ENCODE results near the gene KCNQ1.

Gene KCNQ1

DNA sequence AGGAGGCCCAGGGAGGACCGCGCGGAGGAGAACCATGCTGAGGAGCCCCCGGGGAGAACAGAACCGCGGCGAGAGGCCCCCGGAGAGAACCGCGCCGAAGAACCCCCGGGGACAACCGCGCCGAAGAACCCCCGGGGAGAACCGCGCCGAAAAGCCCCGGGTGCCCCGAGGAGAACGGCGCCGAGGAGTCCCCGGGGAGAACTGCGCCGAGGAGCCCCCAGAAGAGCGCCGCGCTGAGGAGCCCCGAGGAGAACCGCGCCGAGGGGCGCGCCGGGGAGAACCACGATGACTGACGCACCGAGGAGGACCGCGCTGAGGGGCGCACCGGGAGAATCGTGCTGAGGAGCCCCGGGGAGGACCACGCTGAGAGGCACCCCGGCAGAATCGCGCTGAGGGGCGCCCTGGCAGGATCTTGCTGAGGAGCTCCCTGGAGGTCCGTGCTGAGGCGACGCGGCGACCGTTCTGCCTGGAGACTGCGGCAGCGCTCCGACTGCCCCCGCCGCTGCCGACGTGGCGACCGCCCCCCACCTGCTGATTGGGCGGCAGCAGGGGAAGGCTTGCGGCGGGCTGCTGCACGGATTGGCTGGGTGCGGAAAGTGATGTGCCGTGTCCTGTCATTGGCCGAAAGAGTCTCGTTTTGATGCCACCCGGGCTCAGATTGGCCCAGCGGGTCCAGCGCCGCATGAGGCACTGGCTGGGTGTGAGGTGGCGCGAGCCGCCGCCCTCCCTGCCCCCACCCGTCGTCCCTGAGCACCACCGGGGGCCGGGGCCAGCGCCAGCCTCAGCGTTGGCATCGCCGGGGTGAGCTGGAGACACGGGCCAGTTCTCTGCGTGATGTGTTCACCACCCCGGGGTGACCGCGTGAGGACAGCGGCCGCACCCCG lies 255.0 kb downstream of the KCNQ1 start, which contains the start of gene KCNQ1OT1:
Gene KCNQ1OT1 (minus strand): TSS at position 464 of the 884 bp plus-strand sequence.
- DNase-seq (ENCODE audit: low spot score), result peak; percentile 96

- peak; percentile 70 for DNase-seq (ENCODE audit: low spot score)
These were observed 255.8 kb downstream of the KCNQ1 start for GRCh38 chr11:2700415-2701211.

DNA sequence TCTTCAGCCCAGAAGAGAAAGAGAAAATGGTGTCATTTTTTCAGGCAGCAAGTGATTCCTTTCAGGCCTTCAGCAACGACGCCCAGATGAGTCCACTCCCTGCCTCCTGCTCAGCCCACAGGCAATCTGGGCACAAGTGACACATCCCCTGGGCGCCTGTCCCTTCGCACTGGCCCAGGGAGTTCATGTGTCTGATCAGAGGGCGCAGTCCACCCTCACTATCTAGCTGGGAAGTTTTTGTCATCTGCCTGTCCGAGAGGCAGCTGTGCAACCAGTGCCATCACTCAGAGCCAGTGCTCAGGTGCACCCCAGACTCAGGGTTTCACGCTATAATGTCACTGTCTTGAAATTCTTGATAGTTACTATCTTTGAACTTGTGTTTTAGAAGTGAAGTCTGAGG lies 256.4 kb downstream of the KCNQ1 start:
- DNase-seq (ENCODE audit: low spot score), result no peak

GRCh38 chr11:2701898-2702434 lies 257.2 kb downstream of the KCNQ1 start:
- no peak for DNase-seq (ENCODE audit: low spot score)

DNA sequence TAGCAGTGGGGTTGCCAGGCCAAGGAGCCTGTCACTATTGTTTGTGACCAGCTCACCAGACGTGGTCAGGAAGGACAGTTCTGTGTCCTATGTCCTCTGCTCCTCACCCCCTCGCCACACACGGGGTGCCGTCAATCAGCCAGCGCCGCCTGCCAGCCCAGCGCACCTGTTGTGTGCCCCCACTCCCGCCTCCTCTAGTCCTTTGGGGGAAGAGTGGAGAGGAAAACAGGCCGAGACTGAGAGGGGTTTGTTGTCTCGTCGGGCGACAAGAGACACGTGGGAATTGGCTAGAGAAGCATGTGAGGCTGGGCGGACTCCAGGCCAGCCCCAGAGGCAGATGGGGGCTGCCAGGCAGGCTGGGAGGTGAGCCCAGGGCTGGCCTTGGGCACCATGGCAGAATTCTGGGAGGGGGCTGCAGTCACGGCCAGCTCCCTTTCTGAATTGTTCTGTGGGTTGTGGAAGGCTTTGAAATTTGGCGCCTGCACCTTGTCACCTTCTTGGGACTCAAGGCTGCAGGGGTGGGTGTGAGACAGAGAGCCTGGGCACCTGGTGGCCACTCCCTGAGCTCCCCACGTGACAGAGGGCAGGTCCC lies 258.1 kb downstream of the KCNQ1 start:
- DNase-seq (ENCODE audit: low spot score), result no peak

DNA sequence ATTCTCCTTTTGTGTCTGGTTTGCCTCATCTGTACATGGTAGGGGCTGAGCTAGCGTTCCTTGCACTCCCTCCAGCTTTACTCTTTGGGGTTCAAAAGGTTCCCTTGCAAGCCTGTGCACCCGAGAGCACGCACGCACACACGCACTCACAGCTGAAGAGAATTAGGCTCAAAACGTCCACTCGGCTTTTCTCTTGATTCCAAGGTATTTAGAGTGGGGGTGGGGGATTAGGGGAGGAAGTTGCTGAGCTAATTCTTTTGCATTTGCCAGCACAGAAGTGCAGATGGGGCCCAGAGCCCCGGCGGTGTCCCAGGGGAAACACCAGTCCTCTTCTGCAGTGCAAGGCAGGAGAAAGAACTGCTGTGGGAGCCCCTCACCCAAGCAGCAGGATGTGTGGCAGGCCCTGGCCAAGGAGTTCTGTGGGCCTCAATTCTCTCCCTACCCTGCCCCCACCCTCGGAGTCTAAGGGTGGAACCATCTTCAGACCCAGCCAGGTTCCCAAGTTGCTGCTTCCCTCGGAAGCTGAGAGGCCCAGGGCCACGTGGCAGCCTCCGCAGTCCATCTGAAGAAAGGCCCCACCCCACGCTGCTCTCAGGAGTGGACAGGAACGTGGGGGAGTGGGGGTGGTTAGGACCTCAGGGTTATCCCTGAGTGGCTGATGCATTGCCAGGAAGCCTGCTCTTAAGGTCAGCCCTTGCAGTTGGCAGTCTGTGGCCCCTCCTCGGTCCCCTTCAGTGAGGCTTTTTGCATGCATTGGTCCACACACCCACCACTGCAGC lies 258.7 kb downstream of the KCNQ1 start:
- no peak for DNase-seq (ENCODE audit: low spot score)

GRCh38 chr11:2704356-2704755 lies 259.5 kb downstream of the KCNQ1 start:
- no peak for DNase-seq (ENCODE audit: low spot score)

DNA sequence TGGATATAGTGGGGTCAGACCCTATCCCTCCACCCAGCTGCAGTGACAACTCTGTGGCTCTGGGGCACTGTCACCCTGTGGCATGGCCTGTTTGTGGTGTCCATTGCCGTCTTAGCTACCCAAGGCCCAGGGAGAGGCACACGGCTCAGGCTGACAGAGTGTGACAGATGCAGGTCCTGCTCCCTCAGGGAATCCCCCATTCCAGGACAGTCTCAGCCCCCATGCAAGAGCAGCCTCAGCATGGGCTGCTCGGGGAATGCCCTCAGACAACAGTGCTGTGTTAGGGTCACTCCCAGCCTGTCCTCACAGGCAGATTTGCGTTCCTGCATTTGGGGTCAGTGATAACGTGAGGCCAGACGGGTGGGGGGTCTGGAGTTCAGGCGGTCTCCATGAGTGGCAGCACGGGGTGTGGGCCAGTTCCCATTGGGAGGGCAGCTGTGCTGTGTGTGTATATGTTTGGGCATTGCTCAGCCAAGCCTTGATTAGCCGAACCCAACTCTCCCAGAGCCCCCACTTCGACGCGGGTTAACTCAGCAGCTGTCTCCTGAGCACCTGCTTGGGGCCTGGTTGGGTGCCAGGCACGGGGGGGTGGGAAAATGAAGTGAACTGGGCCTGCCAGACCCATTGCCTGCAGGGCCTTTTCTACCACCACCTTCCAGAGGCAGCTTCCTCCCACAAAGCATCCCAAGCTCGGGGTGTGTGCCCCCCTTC lies 260.2 kb downstream of the KCNQ1 start:
- DNase-seq (ENCODE audit: low spot score), result no peak

DNA sequence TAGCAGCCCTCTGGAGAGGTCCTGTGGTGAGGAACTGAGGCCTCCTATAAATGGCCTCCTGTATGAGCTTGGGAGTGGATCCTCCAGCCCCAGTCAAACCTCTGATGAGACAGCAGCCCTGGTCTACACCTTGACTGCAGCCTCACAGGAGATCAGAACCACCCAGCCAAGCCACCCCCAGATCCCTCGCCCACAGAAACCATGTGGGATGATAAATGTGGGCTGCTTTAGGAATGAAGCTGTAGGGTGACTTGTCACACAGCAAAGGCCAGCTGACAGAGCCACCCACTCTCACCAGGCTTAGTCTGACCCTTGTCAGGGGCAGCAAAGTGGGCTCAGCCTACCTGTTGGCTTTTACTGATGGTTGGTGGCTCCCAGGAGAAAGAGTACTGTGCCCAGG lies 261.5 kb downstream of the KCNQ1 start:
- no peak for DNase-seq (ENCODE audit: low spot score)

DNA sequence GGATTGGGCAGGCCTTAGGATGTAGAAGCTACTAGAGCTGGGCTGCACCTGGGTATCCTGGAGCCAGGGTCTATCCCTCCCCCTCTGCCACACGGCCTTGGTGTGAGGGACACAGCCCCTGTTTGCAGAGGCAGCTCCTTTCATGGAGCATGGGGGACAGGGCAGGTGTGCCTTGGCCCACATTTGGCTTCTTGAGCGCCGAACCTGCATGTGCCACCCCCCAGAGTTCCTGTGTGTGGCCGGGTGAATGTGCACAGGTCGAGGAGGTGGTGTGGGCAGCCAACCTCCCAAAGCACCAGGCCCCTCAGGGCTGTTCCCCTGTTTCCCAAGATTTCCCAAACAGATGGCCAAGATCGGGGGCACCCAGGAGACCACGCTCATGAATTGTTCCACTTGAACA lies 262.9 kb downstream of the KCNQ1 start:
- DNase-seq (ENCODE audit: low spot score), result no peak

DNA sequence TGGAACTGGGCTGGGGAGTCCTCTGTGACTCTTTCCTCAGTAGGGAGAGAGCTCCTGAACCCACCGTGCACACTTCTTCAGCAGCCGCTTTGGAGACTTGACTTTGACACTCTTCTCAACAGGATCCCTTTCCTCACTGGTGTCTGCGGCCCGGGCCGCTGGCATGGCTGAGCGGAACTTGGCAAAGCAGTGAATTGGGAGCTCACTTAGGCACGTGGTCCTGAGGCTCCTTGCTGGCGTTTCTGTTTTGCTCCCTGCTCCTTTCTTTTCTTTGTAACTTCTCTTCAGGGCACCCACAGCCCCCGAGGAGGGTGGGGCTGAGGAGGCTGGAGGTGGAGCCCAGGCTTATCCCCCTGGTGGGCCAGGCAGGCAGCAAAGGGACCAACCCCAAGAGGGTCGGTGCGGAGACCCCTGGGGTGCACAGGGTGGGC lies 263.4 kb downstream of the KCNQ1 start:
- peak; percentile 53 for DNase-seq (ENCODE audit: low spot score)

GRCh38 chr11:2708757-2709281 lies 264.0 kb downstream of the KCNQ1 start:
- DNase-seq (ENCODE audit: low spot score), result no peak

DNA sequence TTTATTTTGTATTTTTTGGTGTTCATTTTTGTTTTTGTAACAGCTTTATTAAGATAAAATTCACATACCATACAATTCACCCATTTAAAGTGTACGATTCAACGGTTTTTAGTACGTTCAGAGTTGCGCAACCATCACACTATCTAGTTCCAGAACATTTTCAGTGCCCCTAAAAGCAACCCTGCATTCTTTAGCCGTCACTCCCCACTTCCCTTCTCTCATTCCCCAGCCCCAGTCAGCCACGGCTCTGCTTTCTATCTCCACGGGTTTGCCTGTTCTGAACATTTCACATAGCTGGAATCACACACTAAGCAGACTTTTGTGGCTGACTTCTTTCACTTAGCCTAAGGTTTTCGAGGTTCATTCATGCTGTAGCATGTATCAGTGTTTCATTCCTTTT lies 264.6 kb downstream of the KCNQ1 start:
- DNase-seq (ENCODE audit: low spot score), result no peak

DNA sequence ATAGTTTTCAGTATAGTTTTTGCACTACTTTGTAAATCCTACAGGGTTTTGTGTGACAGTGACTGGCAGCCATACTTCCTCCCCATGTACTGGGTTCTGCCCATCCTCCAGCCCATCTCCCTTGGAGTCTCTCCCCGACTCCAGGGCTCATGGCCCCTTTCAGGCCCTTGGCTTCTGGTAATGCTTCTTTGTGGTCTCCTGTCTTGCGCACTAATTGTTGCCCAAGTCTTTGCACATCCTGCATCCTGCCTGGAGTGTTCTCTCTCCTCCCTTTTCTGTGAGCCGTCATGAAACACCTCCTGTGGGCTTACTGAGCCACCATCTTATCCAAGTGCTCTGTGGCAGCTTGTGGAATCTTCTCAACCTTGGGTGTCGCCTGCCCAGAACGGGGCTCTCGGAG lies 266.4 kb downstream of the KCNQ1 start:
- no peak for DNase-seq (ENCODE audit: low spot score)

DNA sequence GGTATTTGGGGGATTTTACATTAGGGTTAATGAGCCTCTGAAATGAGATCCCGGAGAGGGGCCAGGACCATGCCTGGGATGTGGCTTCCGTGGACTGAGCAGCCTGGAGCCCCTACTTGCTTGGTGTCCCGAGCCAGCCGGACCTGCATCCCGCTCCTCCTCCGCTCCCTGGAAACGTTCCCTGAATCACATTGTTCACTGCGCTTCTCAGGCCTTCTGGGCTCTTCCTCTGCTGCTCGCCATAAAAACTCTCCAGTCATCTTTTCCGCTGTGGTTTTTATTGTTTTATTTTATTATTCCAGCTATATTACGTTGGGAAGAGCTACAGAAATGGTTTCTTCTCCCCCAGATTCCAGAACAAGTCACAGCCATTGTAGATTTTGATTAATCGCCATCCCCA lies 268.3 kb downstream of the KCNQ1 start:
- no peak for DNase-seq (ENCODE audit: low spot score)

DNA sequence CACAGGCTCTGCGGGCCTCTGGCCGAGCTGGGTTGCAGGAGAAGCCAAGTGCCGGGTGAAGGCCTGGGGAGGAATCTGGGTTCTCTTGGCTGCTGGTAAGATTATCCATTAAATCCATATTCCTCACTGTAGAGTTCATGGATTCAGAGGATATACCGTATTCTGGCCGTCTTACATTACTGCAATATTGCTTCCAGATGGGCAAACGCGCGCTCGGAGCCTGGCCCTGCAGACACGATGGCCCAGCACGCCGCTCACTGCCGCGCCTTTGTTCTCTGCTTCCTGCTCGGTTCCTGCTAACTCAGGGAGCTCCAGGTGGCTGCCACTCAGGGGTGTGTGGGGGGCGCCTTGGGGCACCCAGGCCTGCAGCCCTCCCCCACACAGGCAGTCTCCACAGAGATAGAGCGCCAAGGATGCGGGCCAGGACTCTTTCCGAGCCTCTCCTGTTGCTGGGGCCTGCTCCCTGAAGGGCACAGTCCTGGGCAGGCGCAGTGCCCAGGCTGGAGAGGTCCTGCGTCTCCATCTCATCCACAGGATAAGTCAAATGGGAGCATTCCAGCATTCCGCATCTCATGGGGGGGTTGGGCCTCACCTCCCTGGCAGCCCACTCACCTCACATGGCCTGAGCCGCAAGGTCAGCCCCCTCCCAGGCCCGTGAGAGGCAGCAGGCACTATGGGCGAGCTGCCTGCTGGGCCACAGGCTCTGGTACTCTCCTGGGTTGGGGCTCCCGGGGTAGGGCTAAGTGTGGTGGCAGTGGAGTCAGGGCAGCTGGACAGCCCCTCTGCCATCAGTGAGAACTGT lies 269.1 kb downstream of the KCNQ1 start:
- no peak for DNase-seq (ENCODE audit: low spot score)

GRCh38 chr11:2714463-2714800 lies 269.6 kb downstream of the KCNQ1 start:
- DNase-seq (ENCODE audit: low spot score), result no peak

DNA sequence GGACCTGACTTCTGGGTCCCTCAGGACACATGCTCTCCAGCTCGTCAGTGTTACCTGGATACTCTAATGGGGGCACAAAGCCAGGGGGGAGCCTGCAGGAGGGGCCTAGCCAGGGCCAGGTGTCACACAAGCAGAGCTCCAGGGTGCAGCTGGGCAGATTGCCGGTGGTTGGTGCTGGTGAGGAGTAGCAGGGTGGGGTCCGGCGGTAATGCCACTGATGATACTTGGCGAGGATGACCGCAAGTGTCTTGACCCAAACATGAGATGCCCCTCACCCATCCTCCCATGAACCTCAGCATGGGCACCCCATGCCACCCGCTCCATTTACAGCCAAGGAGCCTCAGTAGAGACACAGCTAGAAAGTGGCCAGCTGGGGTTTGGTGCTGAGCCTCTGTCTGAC lies 270.1 kb downstream of the KCNQ1 start:
- DNase-seq (ENCODE audit: low spot score), result no peak

DNA sequence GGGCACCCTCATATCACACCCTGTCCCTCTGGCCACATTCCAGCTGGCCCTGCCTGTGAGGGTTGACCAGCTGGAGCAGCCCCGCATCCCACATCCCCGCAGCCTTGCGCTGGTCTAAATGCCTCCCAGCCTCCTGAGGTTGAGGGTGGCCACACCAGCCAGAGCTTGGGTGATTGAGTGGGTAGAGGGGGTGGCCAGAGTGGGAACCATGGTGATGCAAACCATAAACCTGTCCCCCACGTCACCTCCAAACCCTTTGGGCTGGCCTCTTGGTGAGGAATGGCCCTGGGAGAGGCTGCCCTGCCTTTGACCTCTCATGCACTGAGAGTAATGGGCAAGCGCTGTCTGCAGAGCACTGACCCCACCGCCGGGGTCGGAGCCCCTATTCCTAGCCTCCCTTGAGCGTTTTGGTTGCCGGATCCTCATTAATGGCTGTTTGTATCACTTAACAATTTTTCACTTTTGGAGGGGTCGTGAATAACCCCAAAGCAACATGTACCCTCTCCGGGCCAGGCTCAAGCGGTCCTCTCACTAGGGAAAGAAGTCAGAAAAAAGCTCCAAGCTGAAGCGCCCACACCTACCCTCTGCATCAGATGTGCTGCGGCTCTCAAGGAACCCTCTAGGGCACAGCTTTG lies 271.0 kb downstream of the KCNQ1 start:
- DNase-seq (ENCODE audit: low spot score), result no peak

Measured in AG20443 (cell line).